ENCODE results near the gene KRT35.

DNA sequence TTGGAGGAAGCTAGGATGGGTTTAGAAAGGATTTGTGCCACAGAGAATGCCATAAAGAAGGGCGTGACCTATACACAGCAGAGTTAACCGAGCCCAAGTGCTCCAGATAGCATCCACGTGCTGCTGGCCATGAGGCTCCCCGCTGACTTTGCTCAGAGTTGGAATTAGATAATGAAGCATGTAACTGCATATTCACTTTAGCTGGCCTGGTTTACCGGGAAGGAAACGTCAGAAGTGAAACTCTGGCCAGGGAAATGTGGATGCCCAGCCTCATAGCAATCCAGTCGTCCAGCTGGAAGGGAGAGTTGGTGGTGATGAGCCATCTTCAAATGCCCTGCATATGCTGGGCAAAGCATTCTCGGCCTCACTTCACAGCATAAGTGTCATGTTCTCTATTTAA is 6.1 kb downstream of the KRT35 start:
- TF ChIP-seq, protein P1, sequence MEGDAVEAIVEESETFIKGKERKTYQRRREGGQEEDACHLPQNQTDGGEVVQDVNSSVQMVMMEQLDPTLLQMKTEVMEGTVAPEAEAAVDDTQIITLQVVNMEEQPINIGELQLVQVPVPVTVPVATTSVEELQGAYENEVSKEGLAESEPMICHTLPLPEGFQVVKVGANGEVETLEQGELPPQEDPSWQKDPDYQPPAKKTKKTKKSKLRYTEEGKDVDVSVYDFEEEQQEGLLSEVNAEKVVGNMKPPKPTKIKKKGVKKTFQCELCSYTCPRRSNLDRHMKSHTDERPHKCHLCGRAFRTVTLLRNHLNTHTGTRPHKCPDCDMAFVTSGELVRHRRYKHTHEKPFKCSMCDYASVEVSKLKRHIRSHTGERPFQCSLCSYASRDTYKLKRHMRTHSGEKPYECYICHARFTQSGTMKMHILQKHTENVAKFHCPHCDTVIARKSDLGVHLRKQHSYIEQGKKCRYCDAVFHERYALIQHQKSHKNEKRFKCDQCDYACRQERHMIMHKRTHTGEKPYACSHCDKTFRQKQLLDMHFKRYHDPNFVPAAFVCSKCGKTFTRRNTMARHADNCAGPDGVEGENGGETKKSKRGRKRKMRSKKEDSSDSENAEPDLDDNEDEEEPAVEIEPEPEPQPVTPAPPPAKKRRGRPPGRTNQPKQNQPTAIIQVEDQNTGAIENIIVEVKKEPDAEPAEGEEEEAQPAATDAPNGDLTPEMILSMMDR (IDR thresholded peaks at IDR 0.05; ENCODE audit: low read depth, low read length, missing input control) = no peak
- TF ChIP-seq HNF4A (conservative IDR thresholded peaks at IDR 0.05) = no peak
- no peak for TF ChIP-seq YY1 (IDR thresholded peaks at IDR 0.05)
- TF ChIP-seq HNF4G (IDR thresholded peaks at IDR 0.05) = no peak
- no peak for TF ChIP-seq RAD21 (IDR thresholded peaks at IDR 0.05)
- no peak for TF ChIP-seq GABPA (IDR thresholded peaks at IDR 0.05 in 1 of 2, conservative IDR thresholded peaks at IDR 0.05 in 1 of 2)
- TF ChIP-seq, protein P2, sequence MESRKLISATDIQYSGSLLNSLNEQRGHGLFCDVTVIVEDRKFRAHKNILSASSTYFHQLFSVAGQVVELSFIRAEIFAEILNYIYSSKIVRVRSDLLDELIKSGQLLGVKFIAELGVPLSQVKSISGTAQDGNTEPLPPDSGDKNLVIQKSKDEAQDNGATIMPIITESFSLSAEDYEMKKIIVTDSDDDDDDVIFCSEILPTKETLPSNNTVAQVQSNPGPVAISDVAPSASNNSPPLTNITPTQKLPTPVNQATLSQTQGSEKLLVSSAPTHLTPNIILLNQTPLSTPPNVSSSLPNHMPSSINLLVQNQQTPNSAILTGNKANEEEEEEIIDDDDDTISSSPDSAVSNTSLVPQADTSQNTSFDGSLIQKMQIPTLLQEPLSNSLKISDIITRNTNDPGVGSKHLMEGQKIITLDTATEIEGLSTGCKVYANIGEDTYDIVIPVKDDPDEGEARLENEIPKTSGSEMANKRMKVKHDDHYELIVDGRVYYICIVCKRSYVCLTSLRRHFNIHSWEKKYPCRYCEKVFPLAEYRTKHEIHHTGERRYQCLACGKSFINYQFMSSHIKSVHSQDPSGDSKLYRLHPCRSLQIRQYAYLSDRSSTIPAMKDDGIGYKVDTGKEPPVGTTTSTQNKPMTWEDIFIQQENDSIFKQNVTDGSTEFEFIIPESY (IDR thresholded peaks at IDR 0.05) = no peak
- TF ChIP-seq TAF1 (conservative IDR thresholded peaks at IDR 0.05) = no peak
- no peak for TF ChIP-seq FOXA1 (IDR thresholded peaks at IDR 0.05)
- no peak for TF ChIP-seq EGR1 (IDR thresholded peaks at IDR 0.05; ENCODE audit: low read depth in 2 of 2)
- TF ChIP-seq, protein P3, sequence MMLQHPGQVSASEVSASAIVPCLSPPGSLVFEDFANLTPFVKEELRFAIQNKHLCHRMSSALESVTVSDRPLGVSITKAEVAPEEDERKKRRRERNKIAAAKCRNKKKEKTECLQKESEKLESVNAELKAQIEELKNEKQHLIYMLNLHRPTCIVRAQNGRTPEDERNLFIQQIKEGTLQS (IDR thresholded peaks at IDR 0.05) = no peak
